ENCODE measurements around the gene AP4E1. TPM values are rescaled to one million over a fixed set of nuclear protein-coding genes. Genes with fewer than 3 reads are reported as not detected.

The AP4E1 gene
- total and polyA plus RNA-seq, 2 of the 8 experiments (the other 6 are each of a cell fraction or from before 2014, with no cell fraction given): 1.4 to 10.9 TPM

GRCh38 chr15:50893976-50894375, 14.5 kb upstream of the AP4E1 start:
- no peak overlapping the region for H2BK120ac ChIP-seq (replicated peaks; ENCODE audit: low read depth, low read length)
- no peak overlapping the region for H3K14ac ChIP-seq (ENCODE audit: insufficient read length)
- H2AK5ac ChIP-seq (ENCODE audit: low read depth, low read length): no peak overlapping the region
- H2AFZ ChIP-seq (ENCODE audit: low read length): no peak overlapping the region
- no peak overlapping the region for H2BK15ac ChIP-seq (ENCODE audit: low read length)
- H3K9me3 ChIP-seq (ENCODE audit: insufficient read depth in 2 of 2, low read depth in 1 of 2, low read length in 1 of 2): peaks cover 17 to 25% of the 10 kb centered on the region in 2 experiments; a peak in 3 of 4 replicates
- 84% methylated on average over 3 of the region's 3 CpGs; no CpG with 5 or more reads in 1 of the 2 experiments for WGBS, 2 experiments (ENCODE audit: extremely low coverage in 1 of 2, insufficient coverage in 1 of 2, insufficient read length in 1 of 2, insufficient replicate concordance in 2 of 2, low coverage in 1 of 2, low lambda C conversion rate in 2 of 2, missing lambda C conversion rate in 1 of 2)
- no peak overlapping the region for H3K23ac ChIP-seq (ENCODE audit: insufficient read length)
- H4K8ac ChIP-seq (ENCODE audit: extremely low read depth, insufficient read depth, low read length): no peak overlapping the region
- H3K18ac ChIP-seq (ENCODE audit: extremely low read depth, low read length): no peak overlapping the region
- no peaks in the 10 kb centered on the region for H3K79me2 ChIP-seq (ENCODE audit: control insufficient read depth in 1 of 2, insufficient read depth in 2 of 2, low read length in 2 of 2)
- ChIA-PET POLR2A (ENCODE audit: partially characterized antibody) (no interaction called here), CTCF (ENCODE audit: partially characterized antibody) (no interaction called here)
- H3K4me1 ChIP-seq (replicated peaks in 1 of 4; ENCODE audit: control insufficient read depth in 3 of 4, insufficient read depth in 4 of 4, low read length in 3 of 4): no peaks in the 10 kb centered on the region
- H2BK5ac ChIP-seq (ENCODE audit: low read depth, low read length): no peak overlapping the region
- no peak overlapping the region for H3K4me2 ChIP-seq (ENCODE audit: insufficient read depth in 1 of 2, low read depth in 2 of 2, low read length in 2 of 2)
- H3K4me3 ChIP-seq (ENCODE audit: extremely low read depth in 1 of 4, insufficient read depth in 2 of 4, low read depth in 3 of 4, low read length in 4 of 4): no peak overlapping the region
- no peaks in the 10 kb centered on the region for H3K79me1 ChIP-seq (ENCODE audit: low read depth, low read length)
- no peak overlapping the region for H4K91ac ChIP-seq (replicated peaks; ENCODE audit: insufficient read length, low read length)
- no peak overlapping the region for H3K9ac ChIP-seq (replicated peaks in 1 of 4; ENCODE audit: extremely low read depth in 1 of 4, low read depth in 3 of 4, low read length in 3 of 4)
- no peak overlapping the region for H3K27ac ChIP-seq (ENCODE audit: low read depth, low read length)
- H3K27me3 ChIP-seq (replicated peaks in 1 of 4; ENCODE audit: control insufficient read depth in 3 of 4, extremely low read depth in 1 of 4, insufficient read depth in 3 of 4, low read length in 3 of 4): no peaks in the 10 kb centered on the region
- DNase-seq (ENCODE audit: low read depth in 1 of 2, low spot score in 2 of 2) (no peak), FAIRE-seq (no peak)
- H3K56ac ChIP-seq (replicated peaks; ENCODE audit: insufficient read length, low read depth, low read length): no peak overlapping the region
- H4K20me1 ChIP-seq (replicated peaks in 1 of 2; ENCODE audit: control insufficient read depth in 1 of 2, insufficient read depth in 2 of 2, low read length in 2 of 2): no peaks in the 10 kb centered on the region
- no peaks in the 10 kb centered on the region for H3K23me2 ChIP-seq (ENCODE audit: low read depth, low read length)
- no peak overlapping the region for H3K4ac ChIP-seq (replicated peaks; ENCODE audit: insufficient read length, low read depth, low read length)
- no peak overlapping the region for H4K5ac ChIP-seq (ENCODE audit: insufficient read length, low read depth, low read length)
- H3K36me3 ChIP-seq (ENCODE audit: control insufficient read depth in 2 of 4, insufficient read depth in 4 of 4, low read length in 3 of 4): no peaks in the 10 kb centered on the region
- no peak overlapping the region for H2BK12ac ChIP-seq (ENCODE audit: low read depth, low read length)
- H2BK20ac ChIP-seq (ENCODE audit: low read length): no peak overlapping the region
- TF ChIP-seq RNF2 (IDR thresholded peaks at IDR 0.05; ENCODE audit: borderline replicate concordance, low read depth, low read length, missing control alignments, poor library complexity, severe bottlenecking): no peak
